HG03575 (cell line): ENCODE measurements around the gene ZNF385B.
"Not testable (repeated sequence)": the region's sequence is repeated elsewhere in the genome, so short reads cannot be mapped to it uniquely, and the experiment has no call there.

Experiments
- ATAC-seq: cut with Tn5 transposase; IDR thresholded peaks from one replicate; pipeline ENCODE4 v1.9.1; 2021; ENCODE audit not compliant: unreplicated experiment, insufficient number of reproducible peaks, low FRiP score; ENCODE audit errors: extremely low read depth

Gene ZNF385B

DNA sequence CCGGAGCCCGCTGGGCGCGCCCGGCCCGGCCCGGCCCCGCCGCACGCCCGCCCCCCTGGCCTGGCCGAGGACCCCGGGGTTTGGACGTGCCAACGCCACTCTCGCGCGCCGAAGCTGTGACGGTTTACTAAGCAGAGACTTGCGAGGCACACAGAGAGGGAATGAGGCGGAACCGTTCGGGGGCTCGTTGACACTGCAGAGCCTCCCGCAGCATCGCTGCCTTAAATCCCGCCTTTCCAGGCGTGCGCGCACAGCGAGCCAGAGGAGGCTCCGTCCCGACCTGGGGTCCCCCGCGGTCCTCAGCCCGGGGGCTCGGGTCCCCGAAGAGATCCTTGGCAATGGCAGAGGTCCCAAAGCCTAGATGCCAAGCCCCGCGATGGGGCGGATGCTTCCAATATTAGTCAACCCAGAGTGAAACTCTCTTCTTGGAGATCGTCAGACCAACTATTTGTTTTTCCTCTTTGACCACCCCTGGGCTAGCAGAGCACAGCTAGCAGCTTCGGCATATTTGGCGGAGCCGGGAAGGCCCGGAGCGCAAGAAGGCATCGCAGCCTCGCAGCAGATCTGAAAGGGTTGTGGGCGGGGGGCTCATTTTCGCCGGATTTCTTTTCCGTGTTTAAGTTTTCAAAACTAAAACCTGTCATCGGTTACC lies at the start of gene ZNF385B:
ZNF385B (minus strand) TSS at position 197 of the 652 bp plus-strand sequence.
- no peak for ATAC-seq

DNA sequence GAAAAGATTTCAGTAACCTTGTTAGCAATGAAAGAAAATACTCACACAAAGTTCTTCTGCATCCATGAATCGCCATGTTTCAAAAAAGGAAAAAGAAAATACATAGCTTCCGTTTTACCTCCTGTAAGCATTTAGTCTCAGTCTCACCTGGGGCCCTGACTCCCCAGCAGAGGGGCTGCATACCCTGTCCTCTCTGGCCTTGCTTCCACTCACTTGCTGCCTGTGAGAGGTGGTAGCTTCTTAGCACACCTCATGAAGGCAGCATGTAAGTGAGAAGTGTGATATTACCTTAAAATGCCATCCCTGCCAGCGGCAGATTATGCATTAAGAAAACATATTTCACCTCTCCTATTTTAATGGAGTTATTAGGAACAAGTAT lies 49.3 kb upstream of the ZNF385B start:
- no peak for ATAC-seq

DNA sequence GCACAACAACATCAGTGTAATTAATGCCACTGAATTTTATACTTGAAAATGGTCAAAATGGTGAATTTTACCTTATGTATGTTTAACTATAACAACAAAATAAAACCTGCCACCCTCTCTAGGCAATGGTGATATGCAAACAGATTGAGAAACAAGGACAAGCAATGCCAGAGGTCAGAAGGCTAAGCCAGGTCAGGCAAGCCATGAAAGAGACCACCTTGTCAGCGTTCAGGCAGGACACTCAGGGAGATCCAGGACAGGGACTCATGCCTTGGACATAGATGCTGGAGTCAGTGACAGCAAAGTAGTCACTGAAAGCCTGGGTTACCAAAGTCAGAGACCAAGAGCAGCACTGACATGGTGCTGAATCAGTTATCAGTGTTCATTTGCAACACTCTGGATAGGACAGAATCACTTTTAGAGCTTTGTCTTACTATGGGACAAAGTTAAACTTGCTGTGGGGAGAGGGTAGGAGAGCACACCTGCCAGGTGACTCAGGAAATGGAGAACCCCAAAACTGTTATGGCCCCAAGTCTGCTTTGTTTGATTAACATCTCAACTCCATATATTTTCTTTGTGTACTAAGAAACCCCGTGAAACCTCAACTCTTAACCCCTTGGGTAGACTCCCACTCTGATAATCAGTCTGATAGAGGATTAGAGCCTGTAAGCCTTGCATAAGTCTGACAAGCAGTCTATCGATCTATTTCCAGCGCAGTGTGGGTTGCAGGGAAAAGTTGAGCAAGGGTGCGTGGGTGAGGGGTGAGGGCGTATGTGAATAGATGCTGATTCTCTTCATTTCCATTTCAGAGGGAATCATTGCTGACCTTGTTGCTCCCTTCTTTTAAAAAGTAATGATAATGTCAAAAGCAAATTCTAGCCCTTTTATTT lies 48.7 kb upstream of the ZNF385B start:
- ATAC-seq: no peak

DNA sequence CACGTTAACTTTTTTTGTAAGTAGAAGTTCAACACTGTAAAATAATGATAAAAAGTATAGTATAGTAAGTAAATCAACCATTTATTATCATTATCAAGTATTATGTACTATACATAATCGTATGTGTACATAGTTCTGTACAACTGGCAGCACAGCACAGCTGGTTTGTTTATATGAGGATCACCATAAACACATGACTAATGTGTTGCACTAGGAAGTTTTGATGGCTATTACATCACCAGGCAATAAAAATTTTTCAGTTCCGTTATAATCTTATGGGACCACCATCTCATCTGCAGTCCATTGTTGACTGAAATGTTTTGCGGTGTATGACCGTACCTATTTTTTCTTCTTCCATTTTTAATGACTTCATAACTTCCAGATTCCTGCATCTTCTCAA lies 39.2 kb upstream of the ZNF385B start:
- ATAC-seq: no peak

DNA sequence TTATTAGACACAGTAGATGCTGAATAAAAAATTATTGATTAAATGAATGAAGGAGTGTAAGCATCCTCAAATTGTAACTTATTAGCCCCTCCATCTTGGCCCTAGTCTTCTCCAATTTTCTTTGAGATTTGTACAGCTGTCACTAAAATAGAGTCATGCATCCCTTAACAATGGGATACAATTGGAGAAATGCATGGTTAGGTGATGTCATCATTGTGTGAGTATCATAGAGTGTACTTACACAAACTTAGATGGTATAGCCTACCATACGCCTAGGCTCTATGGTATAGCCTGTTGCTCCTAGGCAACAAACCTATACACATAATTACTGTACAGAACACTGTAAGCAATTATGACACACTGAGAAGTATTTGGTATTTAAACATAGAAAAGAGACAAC lies 38.3 kb upstream of the ZNF385B start:
- no peak for ATAC-seq

DNA sequence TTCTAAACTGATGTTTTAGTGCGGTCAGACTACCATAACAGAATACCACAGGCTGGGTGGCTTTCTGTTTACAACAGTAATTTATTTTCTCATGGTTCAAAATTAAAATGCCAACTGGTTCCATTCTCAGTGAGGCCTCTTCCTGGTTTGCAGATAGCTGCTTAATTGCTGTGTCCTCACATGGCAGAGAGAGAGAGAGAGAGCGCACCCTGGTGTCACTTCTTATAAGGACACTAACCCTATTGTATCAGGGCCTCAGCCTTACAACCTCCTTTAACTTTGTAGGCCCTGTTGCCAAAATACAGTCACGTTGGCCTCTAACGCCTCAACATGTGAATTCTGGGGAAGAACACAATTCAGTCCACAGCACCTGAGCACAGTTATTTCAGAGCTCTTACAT lies 37.5 kb upstream of the ZNF385B start:
- no peak for ATAC-seq

DNA sequence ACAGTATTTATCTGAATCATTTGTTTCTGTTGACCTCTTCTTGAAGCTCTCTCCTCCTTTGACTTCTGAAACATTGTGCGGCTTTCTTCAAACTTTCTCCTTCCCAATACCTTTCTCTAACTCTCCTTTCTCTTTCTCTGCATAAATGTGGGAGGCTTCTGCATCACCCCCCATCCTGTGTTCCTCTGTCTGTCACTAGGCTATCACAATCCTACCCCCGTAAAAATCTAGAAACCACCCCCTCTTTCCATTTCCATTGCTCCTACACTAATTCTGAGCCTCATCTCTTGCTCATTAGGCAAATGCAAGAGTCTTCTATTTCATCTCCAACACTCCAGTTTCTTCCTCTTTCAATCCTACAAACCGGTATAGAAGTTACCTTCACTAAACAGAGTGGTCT lies 32.2 kb upstream of the ZNF385B start:
- no peak for ATAC-seq

DNA sequence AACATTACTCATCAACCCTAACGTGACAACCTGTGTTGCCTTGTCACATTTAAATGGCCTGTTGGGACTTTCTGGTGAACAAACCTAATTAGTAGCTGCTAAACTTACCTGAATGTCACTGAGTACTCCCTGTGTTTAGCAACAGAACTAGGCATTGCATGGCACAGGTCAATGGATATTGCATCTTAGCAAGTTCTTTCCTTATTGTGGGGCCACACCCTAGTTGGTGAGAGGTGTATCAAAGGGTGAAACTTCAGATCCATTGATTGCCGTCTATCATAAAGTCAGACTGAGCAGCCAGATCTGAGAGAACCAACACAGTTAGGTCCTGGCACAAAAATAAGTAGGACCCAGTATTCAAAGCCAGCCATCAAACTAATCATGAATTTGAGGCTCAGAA lies 29.8 kb upstream of the ZNF385B start:
- no peak for ATAC-seq

DNA sequence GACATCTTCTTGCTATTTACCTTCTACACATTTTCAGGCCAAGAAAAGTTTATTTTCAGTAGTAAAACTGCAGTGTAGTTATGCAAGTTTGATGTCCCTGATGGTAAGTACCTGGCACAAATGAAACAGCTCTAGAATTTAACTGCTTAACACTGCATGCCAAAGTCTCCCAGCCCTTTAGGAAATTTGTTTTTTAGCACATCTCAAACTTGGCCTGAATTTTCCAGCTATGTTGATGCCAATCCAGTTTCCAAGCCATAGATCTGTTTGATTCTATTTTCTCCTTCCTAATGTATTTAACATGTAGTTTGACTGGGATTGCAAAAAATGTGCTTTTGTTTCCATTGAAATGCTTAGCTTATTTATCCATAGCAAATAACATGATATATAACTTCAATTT lies 29.3 kb upstream of the ZNF385B start:
- ATAC-seq: no peak

DNA sequence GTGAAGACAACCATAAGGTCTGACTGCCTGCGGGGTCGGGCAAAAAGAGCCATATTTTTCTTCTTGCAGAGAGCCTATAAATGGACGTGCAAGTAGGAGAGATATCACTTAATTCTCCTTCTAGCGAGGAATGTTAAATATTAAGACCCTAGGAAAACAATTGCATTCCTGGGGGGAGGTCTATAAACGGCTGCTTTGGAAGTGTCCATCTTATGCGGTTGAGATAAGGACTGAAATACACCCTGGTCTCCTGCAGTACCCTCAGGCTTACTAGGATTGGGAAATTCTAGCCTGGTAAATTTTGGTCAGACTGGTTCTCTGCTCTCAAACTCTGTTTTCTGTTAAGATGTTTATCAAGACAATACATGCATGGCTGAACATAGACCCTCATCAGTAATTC lies 27.2 kb upstream of the ZNF385B start:
- not testable (repeated sequence) for ATAC-seq

DNA sequence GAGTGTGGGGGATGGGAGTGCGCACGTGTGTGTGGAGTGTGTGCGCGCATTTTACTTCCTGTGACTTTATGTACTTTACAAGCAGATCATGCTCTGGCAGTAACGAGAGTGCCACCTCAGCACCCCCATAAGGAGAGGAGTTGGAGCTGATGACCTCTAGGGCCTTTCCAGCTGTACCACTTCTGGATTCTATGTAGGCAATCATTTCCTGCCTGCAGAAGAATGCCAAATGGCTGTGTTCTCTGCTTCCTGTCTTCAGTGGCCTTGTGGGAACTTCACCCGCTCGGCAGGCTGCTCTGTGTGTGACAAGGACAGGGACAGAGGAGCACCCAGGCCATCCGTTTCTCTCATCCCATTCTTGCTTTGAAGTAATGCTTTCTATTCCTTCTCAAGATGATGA lies 22.8 kb upstream of the ZNF385B start:
- ATAC-seq: no peak

DNA sequence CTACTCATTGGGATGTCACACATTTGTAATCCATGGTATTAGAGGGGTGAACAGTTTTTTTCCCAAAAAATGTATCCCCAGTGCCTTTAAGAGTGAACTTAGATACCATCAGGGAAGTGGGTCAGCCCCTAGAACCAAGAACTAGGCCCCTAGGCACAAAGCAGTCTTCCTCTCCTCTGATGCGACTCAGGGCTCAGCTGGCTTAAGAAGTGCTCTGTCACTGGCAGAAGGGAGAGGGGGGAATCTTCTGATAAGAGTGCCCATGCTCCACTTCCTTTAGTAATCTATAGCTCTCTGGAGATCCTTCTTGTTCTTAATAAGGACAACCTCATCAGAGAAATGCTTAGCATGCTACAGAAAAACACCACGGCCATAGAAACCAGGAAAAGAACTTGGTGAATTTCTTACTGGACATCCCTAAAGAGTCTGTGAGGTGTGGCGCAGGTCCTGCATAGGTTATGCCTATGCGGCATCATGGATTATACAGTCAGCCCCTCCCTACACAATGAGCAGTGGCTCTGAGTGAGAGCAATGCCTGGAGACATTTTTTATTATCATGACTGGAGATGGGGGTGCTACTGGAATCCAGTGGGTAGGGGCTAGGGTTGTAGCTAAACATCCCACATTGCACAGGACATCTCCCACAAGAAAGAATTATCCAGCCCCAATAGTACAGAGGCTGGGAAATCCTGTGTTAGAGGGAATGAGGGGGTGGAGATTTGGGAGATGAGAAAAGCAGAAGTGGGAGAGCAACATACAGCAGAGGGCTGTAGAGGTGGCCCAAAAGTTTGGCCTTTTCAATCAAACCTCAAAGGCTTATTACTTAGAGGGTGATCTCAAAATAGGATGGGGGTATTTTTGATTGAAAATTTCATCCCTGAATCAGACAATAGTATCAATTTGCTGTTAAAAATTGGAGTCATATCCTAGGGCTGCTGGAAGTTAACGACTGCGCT lies 21.7 kb upstream of the ZNF385B start:
- ATAC-seq: no peak

DNA sequence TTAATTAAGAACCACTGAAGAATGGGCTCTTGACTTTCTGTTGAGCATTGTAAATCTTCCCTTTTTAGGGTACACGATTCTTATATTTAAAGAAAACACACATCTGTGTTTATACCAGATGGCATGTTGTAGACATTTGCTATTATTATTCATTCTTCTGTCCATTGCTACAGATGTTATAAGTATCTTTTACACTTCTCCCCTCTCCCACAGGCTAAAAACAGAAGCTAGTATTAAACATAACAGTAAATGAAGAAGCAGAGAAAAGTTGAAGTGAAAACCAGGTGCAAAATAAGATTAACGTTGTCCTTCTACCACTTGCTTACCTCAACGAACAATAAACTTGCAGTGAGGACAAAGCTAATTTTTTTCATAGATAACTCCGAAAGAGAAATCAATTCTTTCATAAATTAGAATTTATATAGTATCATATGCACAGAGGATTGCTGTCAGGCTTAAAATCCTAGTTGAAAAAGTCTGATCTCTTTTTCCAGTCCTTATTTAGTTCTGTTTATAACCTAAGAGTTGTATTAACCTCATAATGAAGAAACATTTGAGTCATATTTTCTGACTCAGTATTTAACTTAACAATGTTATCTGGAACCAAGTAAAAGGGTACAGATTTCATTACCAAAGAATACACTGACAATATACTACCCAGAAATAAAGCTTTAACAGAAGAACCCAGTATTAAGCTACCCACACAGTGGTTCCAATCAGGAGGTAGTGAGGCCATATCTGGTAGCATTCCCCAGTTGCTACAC lies 16.4 kb upstream of the ZNF385B start:
- ATAC-seq: no peak

DNA sequence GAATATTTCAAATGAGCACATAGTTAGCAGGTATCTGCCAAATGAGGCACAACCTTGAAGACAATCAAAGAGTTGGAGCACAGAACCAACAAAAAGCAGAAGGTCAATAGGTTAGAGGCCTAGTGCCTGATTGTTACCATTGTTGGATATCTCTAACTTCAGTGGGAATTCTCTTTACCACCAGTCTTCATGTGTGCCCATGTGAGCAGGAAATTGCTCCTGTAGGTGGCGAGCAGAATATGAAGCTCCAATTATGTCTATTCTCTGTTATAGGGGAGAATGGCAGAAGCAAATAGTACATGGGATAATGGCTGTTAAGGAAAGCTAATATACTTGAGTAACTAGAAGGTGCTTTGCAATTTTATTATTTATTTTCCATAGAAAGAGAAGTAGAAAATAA lies 14.9 kb upstream of the ZNF385B start:
- no peak for ATAC-seq

DNA sequence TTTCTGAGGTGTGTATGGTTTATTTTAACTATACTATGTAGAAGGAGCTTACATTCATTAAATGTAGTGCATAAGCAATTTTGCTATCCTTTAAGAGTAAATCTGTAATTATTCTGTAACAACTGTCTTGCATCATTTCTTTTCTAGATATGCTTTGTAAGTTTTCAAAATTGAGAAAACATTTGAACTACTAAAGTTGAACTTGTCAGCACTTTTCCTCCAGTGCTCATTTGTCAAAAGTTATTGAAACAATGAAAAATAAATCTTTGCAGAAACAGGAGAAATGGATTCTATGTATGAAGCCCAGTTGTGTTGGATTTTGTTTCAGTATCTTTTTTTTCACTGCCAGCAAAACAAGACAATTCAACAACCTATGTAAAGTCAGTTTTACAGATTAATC lies 14.5 kb upstream of the ZNF385B start:
- no peak for ATAC-seq

DNA sequence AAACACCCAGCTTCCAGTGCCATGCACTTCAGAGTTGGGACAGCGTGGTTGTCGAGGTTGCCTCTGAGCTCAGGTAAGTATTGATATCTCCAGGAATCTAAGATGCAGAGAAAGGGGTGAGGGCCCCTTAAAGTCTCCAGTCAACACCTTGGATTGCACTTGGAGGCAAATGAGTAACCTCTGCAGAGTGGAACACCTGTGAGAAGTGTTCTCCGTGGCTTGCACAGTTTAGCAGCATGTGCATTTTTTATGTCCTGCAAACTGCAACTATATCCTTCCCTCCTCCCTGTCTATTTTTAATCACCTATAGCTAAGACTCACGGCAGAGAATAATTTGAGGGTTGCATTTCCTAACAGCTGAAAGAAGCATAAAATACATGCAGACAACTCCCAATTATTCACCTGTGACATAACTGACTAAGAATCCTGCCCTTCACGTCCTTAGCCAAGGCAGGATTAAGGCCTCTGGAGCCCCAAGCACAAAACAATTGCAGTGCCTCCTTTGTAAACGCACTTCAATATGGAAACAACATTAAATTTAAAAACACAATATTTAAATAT lies 1.6 kb upstream of the ZNF385B start:
- ATAC-seq: no peak

DNA sequence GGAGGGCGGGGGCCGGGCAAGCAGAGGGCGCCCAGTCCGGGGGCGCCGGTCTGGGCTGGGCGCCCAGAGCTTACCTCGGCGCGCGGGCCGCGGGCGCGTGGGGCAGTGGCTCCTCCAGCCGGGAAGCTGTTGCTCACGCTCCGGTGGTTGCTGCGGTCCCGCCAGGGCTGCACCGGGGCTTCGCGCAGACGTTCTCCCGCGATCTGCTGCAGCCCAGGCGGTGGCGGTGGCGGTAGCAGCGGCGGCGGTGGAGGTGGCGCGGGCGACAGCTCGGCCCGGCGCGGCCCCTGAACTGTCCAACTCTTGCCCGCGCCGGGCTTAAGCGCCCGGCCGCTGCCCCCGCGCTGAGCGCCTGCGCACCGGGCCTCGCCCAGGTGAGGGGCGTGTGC lies 391 bp downstream of the ZNF385B start:
- no peak for ATAC-seq

DNA sequence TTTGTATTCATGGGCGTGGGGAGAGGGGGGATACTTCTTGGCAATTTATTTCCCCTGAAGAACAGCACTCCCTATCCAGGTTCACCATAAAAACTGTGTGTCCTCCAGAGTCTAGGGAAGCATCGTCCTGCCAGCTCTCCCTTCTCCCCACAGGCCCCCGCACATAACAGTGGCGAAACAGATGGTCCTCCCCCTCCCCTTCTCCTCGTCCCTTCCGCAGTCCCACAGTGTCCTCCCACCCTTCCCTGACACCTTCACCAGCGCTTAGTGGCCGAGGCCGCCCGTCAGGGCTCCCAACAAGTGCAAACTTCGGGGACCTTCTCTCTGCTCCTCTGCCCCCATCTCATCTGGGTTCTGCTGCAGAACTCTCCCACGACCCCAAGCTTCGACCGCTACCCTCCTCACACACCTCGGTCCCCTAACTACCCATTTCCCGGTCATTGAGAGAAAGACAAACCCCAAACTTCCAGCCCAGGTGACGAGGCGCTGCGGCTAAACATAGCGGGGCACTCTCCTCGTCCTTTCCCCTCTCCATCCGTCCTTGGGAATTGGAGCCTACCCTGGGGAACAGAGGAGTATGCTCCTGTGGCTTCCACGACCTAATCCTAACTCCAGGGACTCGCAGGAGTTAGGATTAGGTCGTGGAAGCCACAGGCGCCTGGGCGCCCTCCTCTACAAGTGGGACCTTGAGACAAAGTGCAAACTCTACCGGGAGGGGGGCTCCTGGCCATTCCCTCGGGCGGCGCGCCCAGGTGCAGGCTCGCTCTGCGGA lies 971 bp downstream of the ZNF385B start:
- no peak for ATAC-seq
